Activated T-helper 1 cell treated with anti-CD3 and anti-CD28 coated beads, Interleukin-12 subunit alpha, Interleukin-12 subunit beta, Interleukin-2, Interleukin-4 antibody, amounts not matched to agents 30 ng/mL and 10 ng/mL and 1 ng/mL, durations not matched to agents 14 hours and 24 hours and 36 hours (primary cell): ENCODE measurements around the gene C2CD4D. TPM values are rescaled to one million over a fixed set of nuclear protein-coding genes. Genes with fewer than 3 reads are reported as not detected.
A peak's percentile ranks its signal among the peaks of the same experiment; 100 is the strongest.
"Not testable (repeated sequence)": the region's sequence is repeated elsewhere in the genome, so short reads cannot be mapped to it uniquely, and the experiment has no call there.

ENCODE experiments used
- DNase-seq: peaks from one replicate; pipeline ENCODE4 v3.0.0; 2021; ENCODE audit warnings: low spot score
- H3K27ac Mint-ChIP-seq: one replicate; pipeline ENCODE4 v1.8.0; 2021; ENCODE audit warnings: mild to moderate bottlenecking, mixed read lengths
- H3K27me3 Mint-ChIP-seq: one replicate; pipeline ENCODE4 v1.8.0; 2022; ENCODE audit warnings: mild to moderate bottlenecking, moderate library complexity, mixed read lengths; ENCODE audit not compliant: insufficient read depth
- H3K36me3 Mint-ChIP-seq: one replicate; pipeline ENCODE4 v1.8.0; 2021; ENCODE audit warnings: low read depth, mixed read lengths
- H3K4me1 Mint-ChIP-seq: one replicate; pipeline ENCODE4 v1.8.0; 2021; ENCODE audit warnings: low read depth, mixed read lengths
- H3K4me3 Mint-ChIP-seq: one replicate; pipeline ENCODE4 v1.8.0; 2021; ENCODE audit warnings: mild to moderate bottlenecking, moderate library complexity, mixed read lengths
- H3K9me3 Mint-ChIP-seq: one replicate; pipeline ENCODE4 v1.8.0; 2021; ENCODE audit warnings: mixed read lengths
- intact Hi-C: fragments of 100-400 bp; cut with micrococcal nuclease; formaldehyde crosslinking; loops from one replicate; pipeline ENCODE4 v1.15.1; 2024
- total RNA-seq: library from RNA; stranded (reverse); gene quantifications from 2 replicates; pipeline ENCODE4 v1.2.3, GENCODE V29; 2022

The C2CD4D gene
- 1.0 and 1.2 TPM in 2 replicates for total RNA-seq

- DNase-seq: peak; percentile 73
- Mint-ChIP-seq H3K36me3 (peaks cover 16% of the 10 kb centered on the region), H3K27me3 (peaks cover 6% of the 10 kb centered on the region)
Observed at GRCh38 chr1:151839457-151840403, at the start of gene C2CD4D. TSS of gene C2CD4D (minus strand) at chr1:151839820. CDS start at chr1:151838989, 831 bp downstream.

GRCh38 chr1:151888972-151889570 lies 49.5 kb upstream of the C2CD4D start:
- no peak overlapping the region for H3K27ac Mint-ChIP-seq
- H3K9me3 Mint-ChIP-seq: no peaks in the 10 kb centered on the region
- no peaks in the 10 kb centered on the region for H3K27me3 Mint-ChIP-seq
- H3K36me3 Mint-ChIP-seq: peaks cover 43% of the 10 kb centered on the region
- H3K4me1 Mint-ChIP-seq: peaks cover 30% of the 10 kb centered on the region
- intact Hi-C loops: loop anchor here (1.0 to 2.0 kb wide), 3 partner anchors 46 to 112 kb away; no protein-coding TSS in a partner anchor
- H3K4me3 Mint-ChIP-seq: no peak overlapping the region
- no peak for DNase-seq

More at GRCh38 chr1:151839457-151840403, at the start of gene C2CD4D:
- Mint-ChIP-seq H3K4me3 (peak within 1 kb of the TSS; percentile 90), H3K9me3 (no peaks in the 10 kb centered on the region), H3K4me1 (peaks cover 55% of the 10 kb centered on the region), H3K27ac (peak within 1 kb of the TSS; percentile 78)
- intact Hi-C loops: loop anchor here (5.0 kb wide), 3 partner anchors 117 to 492 kb away; partner anchors contain the start of genes POGZ, RFX5 and RIIAD1

GRCh38 chr1:151887028-151887427 lies 47.4 kb upstream of the C2CD4D start:
- H3K4me3 Mint-ChIP-seq: no peak overlapping the region
- intact Hi-C loops: no loop called here
- no peak for DNase-seq
- no peaks in the 10 kb centered on the region for H3K9me3 Mint-ChIP-seq
- H3K27me3 Mint-ChIP-seq: no peaks in the 10 kb centered on the region
- H3K27ac Mint-ChIP-seq: no peak overlapping the region
- H3K36me3 Mint-ChIP-seq: peaks cover 32% of the 10 kb centered on the region
- peaks cover 19% of the 10 kb centered on the region for H3K4me1 Mint-ChIP-seq

GRCh38 chr1:151885479-151885878 lies 45.9 kb upstream of the C2CD4D start:
- Mint-ChIP-seq H3K36me3 (peaks cover 23% of the 10 kb centered on the region), H3K9me3 (no peaks in the 10 kb centered on the region), H3K27ac (no peak overlapping the region), H3K4me1 (peaks cover 5% of the 10 kb centered on the region), H3K4me3 (no peak overlapping the region), H3K27me3 (no peaks in the 10 kb centered on the region)
- intact Hi-C loops: no loop called here
- DNase-seq: no peak

- H3K27me3 Mint-ChIP-seq, H3K4me1 Mint-ChIP-seq, DNase-seq, H3K9me3 Mint-ChIP-seq, H3K4me3 Mint-ChIP-seq, H3K27ac Mint-ChIP-seq, intact Hi-C loops: not testable (repeated sequence)
- peaks cover 23% of the 10 kb centered on the region for H3K36me3 Mint-ChIP-seq
Observed at GRCh38 chr1:151884879-151885278, 45.3 kb upstream of the C2CD4D start.

GRCh38 chr1:151884445-151884844 lies 44.8 kb upstream of the C2CD4D start:
- H3K9me3 Mint-ChIP-seq, H3K27ac Mint-ChIP-seq, DNase-seq, intact Hi-C loops, H3K27me3 Mint-ChIP-seq, H3K4me1 Mint-ChIP-seq, H3K4me3 Mint-ChIP-seq: not testable (repeated sequence)
- H3K36me3 Mint-ChIP-seq: peaks cover 23% of the 10 kb centered on the region

- DNase-seq, H3K27me3 Mint-ChIP-seq, H3K9me3 Mint-ChIP-seq, intact Hi-C loops, H3K4me3 Mint-ChIP-seq, H3K4me1 Mint-ChIP-seq, H3K27ac Mint-ChIP-seq: not testable (repeated sequence)
- peaks cover 18% of the 10 kb centered on the region for H3K36me3 Mint-ChIP-seq
Observed at GRCh38 chr1:151883898-151884297, 44.3 kb upstream of the C2CD4D start.

- H3K4me3 Mint-ChIP-seq, H3K27ac Mint-ChIP-seq, H3K4me1 Mint-ChIP-seq, DNase-seq, intact Hi-C loops, H3K27me3 Mint-ChIP-seq, H3K9me3 Mint-ChIP-seq: not testable (repeated sequence)
- H3K36me3 Mint-ChIP-seq: peaks cover 21% of the 10 kb centered on the region
Observed at GRCh38 chr1:151882918-151883317, 43.3 kb upstream of the C2CD4D start.

- no peaks in the 10 kb centered on the region for H3K4me1 Mint-ChIP-seq
- intact Hi-C loops: no loop called here
- DNase-seq: no peak
- H3K27ac Mint-ChIP-seq: no peak overlapping the region
- H3K4me3 Mint-ChIP-seq: no peak overlapping the region
- no peaks in the 10 kb centered on the region for H3K9me3 Mint-ChIP-seq
- peaks cover 21% of the 10 kb centered on the region for H3K36me3 Mint-ChIP-seq
- no peaks in the 10 kb centered on the region for H3K27me3 Mint-ChIP-seq
Observed at GRCh38 chr1:151882466-151882865, 42.8 kb upstream of the C2CD4D start.

- Mint-ChIP-seq H3K36me3 (peaks cover 16% of the 10 kb centered on the region), H3K4me3 (no peak overlapping the region), H3K4me1 (no peaks in the 10 kb centered on the region), H3K27me3 (no peaks in the 10 kb centered on the region), H3K9me3 (no peaks in the 10 kb centered on the region), H3K27ac (no peak overlapping the region)
- intact Hi-C loops: no loop called here
- no peak for DNase-seq
Observed at GRCh38 chr1:151881479-151881878, 41.9 kb upstream of the C2CD4D start.

GRCh38 chr1:151875419-151876097 lies 35.9 kb upstream of the C2CD4D start:
- H3K27me3 Mint-ChIP-seq: no peaks in the 10 kb centered on the region
- peaks cover 5% of the 10 kb centered on the region for H3K4me1 Mint-ChIP-seq
- no peak for DNase-seq
- H3K36me3 Mint-ChIP-seq: peaks cover 25% of the 10 kb centered on the region
- H3K4me3 Mint-ChIP-seq: no peak overlapping the region
- no peaks in the 10 kb centered on the region for H3K9me3 Mint-ChIP-seq
- H3K27ac Mint-ChIP-seq: no peak overlapping the region
- intact Hi-C loops: no loop called here

GRCh38 chr1:151872776-151873175 lies 33.2 kb upstream of the C2CD4D start:
- H3K27ac Mint-ChIP-seq, H3K4me3 Mint-ChIP-seq, H3K4me1 Mint-ChIP-seq, intact Hi-C loops, H3K9me3 Mint-ChIP-seq, H3K27me3 Mint-ChIP-seq, DNase-seq: not testable (repeated sequence)
- peaks cover 15% of the 10 kb centered on the region for H3K36me3 Mint-ChIP-seq
